Measurements from ENCODE around the gene ADAP1.

The ADAP1 gene

GRCh38 chr7:894164-894867, 60.2 kb downstream of the ADAP1 start:
- no peak for DNase-seq (ENCODE audit: low read depth in 1 of 2, low spot score in 1 of 2)
- TF ChIP-seq REST (IDR thresholded peaks at IDR 0.05; ENCODE audit: insufficient replicate concordance, low read depth): no peak
- TF ChIP-seq POLR2AphosphoS5 (IDR thresholded peaks at IDR 0.05; ENCODE audit: low read depth): no peak
- Histone ChIP-seq H3K27me3 (ENCODE audit: insufficient read depth, poor library complexity, severe bottlenecking) (no peaks in the 10 kb centered on the region), H3K4me3 (replicated peaks; ENCODE audit: insufficient read depth, low read length) (no peak overlapping the region), H3K27ac (replicated peaks) (no peak overlapping the region)

GRCh38 chr7:893686-894085, 60.8 kb downstream of the ADAP1 start:
- no peak for TF ChIP-seq REST (IDR thresholded peaks at IDR 0.05; ENCODE audit: insufficient replicate concordance, low read depth)
- no peak for TF ChIP-seq CTCF (IDR thresholded peaks at IDR 0.05; ENCODE audit: insufficient read depth, low read length)
- no peak for TF ChIP-seq GABPA (IDR thresholded peaks at IDR 0.05; ENCODE audit: low read depth)
- no peak for TF ChIP-seq POLR2AphosphoS5 (IDR thresholded peaks at IDR 0.05; ENCODE audit: low read depth)
- no peak for TF ChIP-seq SPI1 (IDR thresholded peaks at IDR 0.05; ENCODE audit: borderline replicate concordance, low read depth)

GRCh38 chr7:892648-893593, 61.6 kb downstream of the ADAP1 start:
- Histone ChIP-seq H3K27me3 (ENCODE audit: insufficient read depth, poor library complexity, severe bottlenecking) (no peaks in the 10 kb centered on the region), H3K27ac (replicated peaks) (no peak overlapping the region), H3K4me3 (replicated peaks; ENCODE audit: insufficient read depth, low read length) (no peak overlapping the region)
- no peak for DNase-seq (ENCODE audit: low read depth in 1 of 2, low spot score in 1 of 2)
- no peak for TF ChIP-seq SPI1 (IDR thresholded peaks at IDR 0.05; ENCODE audit: borderline replicate concordance, low read depth)
- no peak for TF ChIP-seq REST (IDR thresholded peaks at IDR 0.05; ENCODE audit: insufficient replicate concordance, low read depth)
- no peak for TF ChIP-seq GABPA (IDR thresholded peaks at IDR 0.05; ENCODE audit: low read depth)
- no peak for TF ChIP-seq CTCF (IDR thresholded peaks at IDR 0.05; ENCODE audit: insufficient read depth, low read length)
- no peak; the same call in 1 of the 2 replicates for TF ChIP-seq POLR2AphosphoS5 (IDR thresholded peaks at IDR 0.05; ENCODE audit: low read depth)

More at GRCh38 chr7:893686-894085, 60.8 kb downstream of the ADAP1 start:
- no peak overlapping the region for H3K4me3 ChIP-seq (replicated peaks; ENCODE audit: insufficient read depth, low read length)
- H3K27me3 ChIP-seq (ENCODE audit: insufficient read depth, poor library complexity, severe bottlenecking): no peaks in the 10 kb centered on the region
- H3K27ac ChIP-seq (replicated peaks): no peak overlapping the region
- no peak for DNase-seq (ENCODE audit: low read depth in 1 of 2, low spot score in 1 of 2)
